Tibial nerve (tissue), 3 donors: ENCODE data around the gene PRR16.

Source experiments
- CTCF ChIP-seq, 5 experiments: fragments of 200-600 bp in 3 of 5; fragments of 450-650 bp in 2 of 5; sonication (generic) in 3 of 5; IDR thresholded peaks; one replicate each; pipeline ENCODE4 v1.5.1; 2016 to 2019; ENCODE audit warnings: antibody characterized with exemption in 5 of 5, mild to moderate bottlenecking in 3 of 5, moderate library complexity in 2 of 5
- POLR2A ChIP-seq, 2 donors: fragments of 450-650 bp; IDR thresholded peaks; one replicate each; pipeline ENCODE4 v1.6.1; 2017; ENCODE audit warnings: antibody characterized with exemption in 2 of 2, mild to moderate bottlenecking in 2 of 2, moderate library complexity in 2 of 2

GRCh38 chr5:120436996-120437395 is 27.1 kb upstream of the PRR16 start:
- no peak for TF ChIP-seq CTCF (IDR thresholded peaks at IDR 0.05)
- TF ChIP-seq POLR2A (IDR thresholded peaks at IDR 0.05): no peak
